Thyroid gland (tissue), 4 donors: ENCODE data around the gene TMEM170B.

Source experiments
- POLR2A ChIP-seq, 2 donors: fragments of 450-650 bp; IDR thresholded peaks; one replicate each; pipeline ENCODE4 v1.6.1; 2017; ENCODE audit warnings: antibody characterized with exemption in 2 of 2, mild to moderate bottlenecking in 2 of 2, moderate library complexity in 1 of 2
- TF ChIP-seq, protein P1 (sequence below), 6 experiments: fragments of 200-600 bp in 3 of 6; fragments of 450-650 bp in 3 of 6; sonication (generic) in 3 of 6; IDR thresholded peaks; one replicate each; pipeline ENCODE4 v1.5.1; 2016 to 2019; ENCODE audit warnings: antibody characterized with exemption in 6 of 6, mild to moderate bottlenecking in 2 of 6, inconsistent platforms in 1 of 6, moderate library complexity in 1 of 6

DNA sequence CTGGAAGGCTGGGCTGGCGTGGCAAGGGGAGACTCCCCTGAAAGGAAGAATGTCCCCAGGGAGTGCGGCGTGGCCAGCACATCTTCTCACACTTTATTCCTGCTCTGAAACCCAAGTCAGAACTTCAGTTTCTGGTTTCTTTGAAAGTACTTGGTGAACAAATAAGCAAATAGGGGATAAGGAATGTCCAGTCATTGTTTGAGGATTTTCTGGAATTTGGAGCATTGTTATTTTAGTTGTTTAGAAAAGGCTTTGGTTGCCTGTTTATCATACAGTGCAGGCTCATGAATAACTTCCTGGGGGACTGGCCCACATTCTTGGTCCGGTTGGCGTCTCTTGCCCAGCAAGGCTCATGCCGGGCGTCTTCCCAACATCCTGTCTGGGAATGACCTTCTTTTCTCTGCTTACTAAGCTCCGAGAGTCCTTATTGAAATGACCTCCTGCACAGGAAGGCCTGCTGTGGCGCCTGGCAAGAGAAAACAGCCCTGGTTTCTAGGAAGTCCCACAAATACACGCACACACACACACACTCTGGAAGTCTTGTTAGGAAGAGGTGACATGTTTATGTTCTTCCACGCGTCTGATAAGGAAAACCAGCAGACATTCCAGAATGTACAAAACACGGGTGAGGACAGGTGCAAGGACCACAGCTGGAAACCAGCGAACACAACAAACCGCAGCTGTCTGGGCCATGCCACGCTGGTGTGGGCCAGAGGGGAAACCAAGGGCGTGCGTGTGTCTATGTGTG lies 71.9 kb downstream of the TMEM170B start:
- TF ChIP-seq POLR2A (IDR thresholded peaks at IDR 0.05), result no peak
- TF ChIP-seq, protein P1, sequence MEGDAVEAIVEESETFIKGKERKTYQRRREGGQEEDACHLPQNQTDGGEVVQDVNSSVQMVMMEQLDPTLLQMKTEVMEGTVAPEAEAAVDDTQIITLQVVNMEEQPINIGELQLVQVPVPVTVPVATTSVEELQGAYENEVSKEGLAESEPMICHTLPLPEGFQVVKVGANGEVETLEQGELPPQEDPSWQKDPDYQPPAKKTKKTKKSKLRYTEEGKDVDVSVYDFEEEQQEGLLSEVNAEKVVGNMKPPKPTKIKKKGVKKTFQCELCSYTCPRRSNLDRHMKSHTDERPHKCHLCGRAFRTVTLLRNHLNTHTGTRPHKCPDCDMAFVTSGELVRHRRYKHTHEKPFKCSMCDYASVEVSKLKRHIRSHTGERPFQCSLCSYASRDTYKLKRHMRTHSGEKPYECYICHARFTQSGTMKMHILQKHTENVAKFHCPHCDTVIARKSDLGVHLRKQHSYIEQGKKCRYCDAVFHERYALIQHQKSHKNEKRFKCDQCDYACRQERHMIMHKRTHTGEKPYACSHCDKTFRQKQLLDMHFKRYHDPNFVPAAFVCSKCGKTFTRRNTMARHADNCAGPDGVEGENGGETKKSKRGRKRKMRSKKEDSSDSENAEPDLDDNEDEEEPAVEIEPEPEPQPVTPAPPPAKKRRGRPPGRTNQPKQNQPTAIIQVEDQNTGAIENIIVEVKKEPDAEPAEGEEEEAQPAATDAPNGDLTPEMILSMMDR (IDR thresholded peaks at IDR 0.05), result no peak
